ENCODE results near the gene NFIC.
A peak's percentile ranks its signal among the peaks of the same experiment; 100 is the strongest.
"Not testable (repeated sequence)": the region's sequence is repeated elsewhere in the genome, so short reads cannot be mapped to it uniquely, and the experiment has no call there.

The NFIC gene

GRCh38 chr19:3443840-3444694, 77.7 kb downstream of the NFIC start:
- no peak for ATAC-seq (ENCODE audit: insufficient read depth, low read depth)
- Histone ChIP-seq H3K9me3 (ENCODE audit: insufficient read depth, low read length, severe bottlenecking) (no peaks in the 10 kb centered on the region), H3K4me3 (ENCODE audit: low read depth in 1 of 2, low read length in 2 of 2) (no peak overlapping the region), H3K4me2 (ENCODE audit: insufficient read depth, low read length) (no peak overlapping the region), H3K79me2 (ENCODE audit: insufficient read depth, low read length) (peaks cover 43% of the 10 kb centered on the region; the same call in 1 of the 2 replicates), H4K20me1 (ENCODE audit: insufficient read depth, low read length) (peaks cover 19% of the 10 kb centered on the region), H2AFZ (ENCODE audit: low read depth, low read length) (no peak overlapping the region), H3K36me3 (ENCODE audit: insufficient read depth, low read length) (peaks cover 60% of the 10 kb centered on the region), H3K27ac (ENCODE audit: low read length) (peak overlapping the region; percentile 20; the same call in 1 of the 2 replicates), H3K4me1 (ENCODE audit: insufficient read depth, low read length) (no peaks in the 10 kb centered on the region), H3K27me3 (ENCODE audit: insufficient read depth, low read length, poor library complexity) (no peaks in the 10 kb centered on the region), H3K9ac (ENCODE audit: low read depth, low read length) (no peak overlapping the region)
- no peak for DNase-seq
- TF ChIP-seq EZH2 (IDR thresholded peaks at IDR 0.05; ENCODE audit: borderline replicate concordance, low read depth, low read length, severe bottlenecking) (no peak), CTCF (IDR thresholded peaks at IDR 0.05; ENCODE audit: borderline replicate concordance, extremely low read depth, low read length, poor library complexity, severe bottlenecking) (no peak)

GRCh38 chr19:3444695-3445234, 78.4 kb downstream of the NFIC start:
- H2AFZ ChIP-seq (ENCODE audit: low read depth, low read length), result no peak overlapping the region
- H3K36me3 ChIP-seq (ENCODE audit: insufficient read depth, low read length), result peaks cover 64% of the 10 kb centered on the region
- no peak overlapping the region for H3K4me2 ChIP-seq (ENCODE audit: insufficient read depth, low read length)
- peaks cover 19% of the 10 kb centered on the region for H4K20me1 ChIP-seq (ENCODE audit: insufficient read depth, low read length)
- TF ChIP-seq CTCF (IDR thresholded peaks at IDR 0.05; ENCODE audit: borderline replicate concordance, extremely low read depth, low read length, poor library complexity, severe bottlenecking), result no peak
- no peak overlapping the region for H3K9ac ChIP-seq (ENCODE audit: low read depth, low read length)
- no peaks in the 10 kb centered on the region for H3K27me3 ChIP-seq (ENCODE audit: insufficient read depth, low read length, poor library complexity)
- DNase-seq (no peak), ATAC-seq (ENCODE audit: insufficient read depth, low read depth) (no peak)
- H3K27ac ChIP-seq (ENCODE audit: low read length), result no peak overlapping the region
- H3K9me3 ChIP-seq (ENCODE audit: insufficient read depth, low read length, severe bottlenecking), result no peaks in the 10 kb centered on the region
- no peak overlapping the region for H3K4me3 ChIP-seq (ENCODE audit: low read depth in 1 of 2, low read length in 2 of 2)
- H3K79me2 ChIP-seq (ENCODE audit: insufficient read depth, low read length), result peaks cover 43% of the 10 kb centered on the region; the same call in 1 of the 2 replicates
- H3K4me1 ChIP-seq (ENCODE audit: insufficient read depth, low read length), result no peaks in the 10 kb centered on the region

GRCh38 chr19:3446657-3447056, 80.3 kb downstream of the NFIC start:
- H3K79me2 ChIP-seq (ENCODE audit: insufficient read depth, low read length), result peaks cover 31% of the 10 kb centered on the region; the same call in 1 of the 2 replicates
- not testable (repeated sequence) for H3K27me3 ChIP-seq (ENCODE audit: insufficient read depth, low read length, poor library complexity); DNase-seq; H2AFZ ChIP-seq (ENCODE audit: low read depth, low read length); H3K4me3 ChIP-seq (ENCODE audit: low read depth in 1 of 2, low read length in 2 of 2); ATAC-seq (ENCODE audit: insufficient read depth, low read depth); H3K9ac ChIP-seq (ENCODE audit: low read depth, low read length); H3K4me2 ChIP-seq (ENCODE audit: insufficient read depth, low read length); H3K27ac ChIP-seq (ENCODE audit: low read length); H3K9me3 ChIP-seq (ENCODE audit: insufficient read depth, low read length, severe bottlenecking); H3K4me1 ChIP-seq (ENCODE audit: insufficient read depth, low read length)
- peaks cover 63% of the 10 kb centered on the region for H3K36me3 ChIP-seq (ENCODE audit: insufficient read depth, low read length)
- H4K20me1 ChIP-seq (ENCODE audit: insufficient read depth, low read length), result peaks cover 19% of the 10 kb centered on the region

GRCh38 chr19:3448616-3449334, 82.4 kb downstream of the NFIC start:
- no peak for TF ChIP-seq CTCF (IDR thresholded peaks at IDR 0.05; ENCODE audit: borderline replicate concordance, extremely low read depth, low read length, poor library complexity, severe bottlenecking)
- no peak for TF ChIP-seq EZH2 (IDR thresholded peaks at IDR 0.05; ENCODE audit: borderline replicate concordance, low read depth, low read length, severe bottlenecking)
- Histone ChIP-seq H3K4me3 (ENCODE audit: low read depth in 1 of 2, low read length in 2 of 2) (no peak overlapping the region), H3K4me2 (ENCODE audit: insufficient read depth, low read length) (no peak overlapping the region), H3K27me3 (ENCODE audit: insufficient read depth, low read length, poor library complexity) (no peaks in the 10 kb centered on the region), H3K9me3 (ENCODE audit: insufficient read depth, low read length, severe bottlenecking) (no peaks in the 10 kb centered on the region), H3K9ac (ENCODE audit: low read depth, low read length) (no peak overlapping the region), H3K27ac (ENCODE audit: low read length) (no peak overlapping the region), H3K79me2 (ENCODE audit: insufficient read depth, low read length) (peaks cover 16% of the 10 kb centered on the region; the same call in 1 of the 2 replicates), H3K4me1 (ENCODE audit: insufficient read depth, low read length) (no peaks in the 10 kb centered on the region), H4K20me1 (ENCODE audit: insufficient read depth, low read length) (peaks cover 16% of the 10 kb centered on the region), H3K36me3 (ENCODE audit: insufficient read depth, low read length) (peaks cover 70% of the 10 kb centered on the region), H2AFZ (ENCODE audit: low read depth, low read length) (no peak overlapping the region)
- DNase-seq (no peak), ATAC-seq (ENCODE audit: insufficient read depth, low read depth) (no peak)

Measured in DND-41 (cell line).